Measurements from ENCODE around the gene OR2V2. TPM values are rescaled to one million over a fixed set of nuclear protein-coding genes. Genes with fewer than 3 reads are reported as not detected.
A peak's percentile ranks its signal among the peaks of the same experiment; 100 is the strongest.

OR2V2 gene
- total and polyA plus RNA-seq, 12 donors: not detected

- TF ChIP-seq POLR2A (IDR thresholded peaks at IDR 0.05) (no peak), CTCF (IDR thresholded peaks at IDR 0.05) (no peak)
- Histone ChIP-seq H3K9me3 (replicated peaks in 1 of 3) (no peaks in the 10 kb centered on the region), H3K27me3 (peaks cover 8% of the 10 kb centered on the region), H3K27ac (no peak within 1 kb of the TSS), H3K36me3 (replicated peaks in 1 of 2) (no peaks in the 10 kb centered on the region), H3K4me3 (no peak within 1 kb of the TSS), H3K4me1 (replicated peaks in 1 of 2) (no peaks in the 10 kb centered on the region)
- DNase-seq: no peak
- intact Hi-C loops (cut with DNase I): no loop called here
- 59 to 76% (median 65%) methylated on average over 6 to 14 of the region's 14 CpGs for WGBS, 4 donors
These were observed 16.4 kb upstream of the OR2V2 start, which contains the start of gene OR2V1 for GRCh38 chr5:181130832-181131496. OR2V1 (minus strand) TSS chr5:181131169; CDS start chr5:181125304, 5,865 bp downstream.

DNA sequence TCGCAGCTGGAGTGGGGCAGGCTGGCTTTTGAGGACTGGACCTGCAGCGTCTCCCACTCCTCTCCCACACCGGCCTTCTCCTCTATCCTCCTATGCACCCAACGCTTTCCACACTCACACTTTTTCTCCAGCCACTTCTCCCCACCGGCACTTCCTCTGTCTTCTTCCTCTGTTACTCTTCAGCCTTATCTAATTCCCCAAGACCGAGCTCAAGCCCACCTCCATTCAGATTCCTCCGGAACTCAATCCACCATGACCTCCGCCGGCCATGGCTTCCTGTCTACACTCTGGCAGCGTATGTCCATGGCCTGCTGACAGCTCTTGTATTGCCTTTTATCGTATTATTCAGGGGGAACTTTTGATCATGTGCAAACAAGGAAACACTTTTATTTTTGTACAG, 15.9 kb upstream of the OR2V2 start:
- H3K27me3 ChIP-seq: peaks cover 8% of the 10 kb centered on the region

GRCh38 chr5:181133083-181133482, 14.3 kb upstream of the OR2V2 start:
- Histone ChIP-seq H3K27ac (no peak overlapping the region), H3K4me1 (replicated peaks in 1 of 2) (no peaks in the 10 kb centered on the region), H3K9me3 (replicated peaks in 1 of 3) (no peaks in the 10 kb centered on the region), H3K4me3 (no peak overlapping the region), H3K27me3 (peaks cover 5% of the 10 kb centered on the region), H3K36me3 (replicated peaks in 1 of 2) (no peaks in the 10 kb centered on the region)
- no peak for TF ChIP-seq CTCF (IDR thresholded peaks at IDR 0.05)
- TF ChIP-seq POLR2A (IDR thresholded peaks at IDR 0.05): no peak
- 53 to 79% (median 65%) methylated on average over 3 of the region's 3 CpGs for WGBS, 4 donors
- DNase-seq: no peak
- intact Hi-C loops (cut with DNase I): no loop called here

More for the DNA sequence above, 15.9 kb upstream of the OR2V2 start:
- Histone ChIP-seq H3K4me3 (no peak overlapping the region), H3K27ac (no peak overlapping the region), H3K36me3 (replicated peaks in 1 of 2) (no peaks in the 10 kb centered on the region), H3K9me3 (replicated peaks in 1 of 3) (no peaks in the 10 kb centered on the region), H3K4me1 (replicated peaks in 1 of 2) (no peaks in the 10 kb centered on the region)
- intact Hi-C loops (cut with DNase I): no loop called here
- no peak for DNase-seq
- no peak for TF ChIP-seq CTCF (IDR thresholded peaks at IDR 0.05)
- no peak for TF ChIP-seq POLR2A (IDR thresholded peaks at IDR 0.05)
- 74 to 77% (median 76%) methylated on average over 11 of the region's 11 CpGs for WGBS, 4 donors

DNA sequence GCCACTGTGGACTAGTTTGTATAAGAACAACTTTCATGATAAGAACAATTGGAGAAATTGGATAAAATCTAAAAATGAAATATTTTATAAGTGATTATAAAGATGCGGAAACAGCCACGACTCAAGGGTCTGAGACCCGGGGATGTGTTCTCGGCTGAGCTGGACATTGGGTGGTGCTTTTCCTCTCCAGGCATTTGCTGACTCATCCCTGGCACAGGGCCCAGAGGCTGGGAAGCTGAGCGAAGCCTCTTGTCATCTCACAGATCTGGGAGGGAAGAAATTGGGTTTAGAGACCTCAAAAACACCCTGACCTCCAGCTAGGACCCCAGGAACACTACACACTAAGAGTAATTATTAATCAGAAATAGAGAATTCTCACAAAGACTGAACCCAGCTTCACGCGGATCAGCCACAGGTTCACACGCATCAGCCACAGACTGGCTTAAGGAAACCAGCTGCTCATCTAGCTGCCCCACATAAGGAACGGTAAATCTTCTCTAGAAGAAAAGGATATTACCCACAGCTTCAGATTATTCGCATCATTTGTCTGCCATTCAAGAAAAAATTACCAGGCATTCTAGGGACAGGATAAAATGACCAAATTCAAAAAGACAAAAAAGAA, 13.7 kb upstream of the OR2V2 start:
- WGBS, 4 donors: 58 to 62% (median 60%) methylated on average over 10 of the region's 10 CpGs
- no peaks in the 10 kb centered on the region for H3K9me3 ChIP-seq (replicated peaks in 1 of 3)
- no peak overlapping the region for H3K4me3 ChIP-seq
- no peaks in the 10 kb centered on the region for H3K36me3 ChIP-seq (replicated peaks in 1 of 2)
- no peaks in the 10 kb centered on the region for H3K27me3 ChIP-seq
- no peak overlapping the region for H3K27ac ChIP-seq
- intact Hi-C loops (cut with DNase I): no loop called here
- no peaks in the 10 kb centered on the region for H3K4me1 ChIP-seq (replicated peaks in 1 of 2)
- TF ChIP-seq POLR2A (IDR thresholded peaks at IDR 0.05): no peak
- no peak for TF ChIP-seq CTCF (IDR thresholded peaks at IDR 0.05)
- peak; percentile 60 to 86 (median 72) for DNase-seq
